8988T (cell line): ENCODE data around the gene TMEM175.
"Not testable (repeated sequence)": the region's sequence is repeated elsewhere in the genome, so short reads cannot be mapped to it uniquely, and the experiment has no call there.

Experiments
- DNase-seq: peaks from one replicate; pipeline ENCODE4 v3.0.0; 2011

The TMEM175 gene

DNA sequence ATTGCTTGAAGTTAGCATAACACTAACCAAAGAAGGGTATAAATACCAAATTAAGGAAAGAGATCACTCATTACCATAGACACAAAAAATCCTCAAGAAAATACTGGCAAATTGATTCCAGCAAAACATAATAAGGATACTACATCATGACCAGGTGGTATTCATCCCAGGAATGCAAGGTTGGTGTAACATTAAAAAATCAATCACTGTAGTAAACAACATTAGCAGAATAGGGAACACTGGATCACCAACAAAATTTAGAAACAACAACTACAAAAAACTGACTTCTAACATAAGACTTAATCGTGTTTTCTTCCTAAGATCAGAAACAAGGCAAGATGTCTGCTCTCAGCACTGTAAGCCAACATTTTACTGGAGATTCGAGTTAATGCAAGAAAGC lies 14.3 kb upstream of the TMEM175 start:
- DNase-seq, result no peak

DNA sequence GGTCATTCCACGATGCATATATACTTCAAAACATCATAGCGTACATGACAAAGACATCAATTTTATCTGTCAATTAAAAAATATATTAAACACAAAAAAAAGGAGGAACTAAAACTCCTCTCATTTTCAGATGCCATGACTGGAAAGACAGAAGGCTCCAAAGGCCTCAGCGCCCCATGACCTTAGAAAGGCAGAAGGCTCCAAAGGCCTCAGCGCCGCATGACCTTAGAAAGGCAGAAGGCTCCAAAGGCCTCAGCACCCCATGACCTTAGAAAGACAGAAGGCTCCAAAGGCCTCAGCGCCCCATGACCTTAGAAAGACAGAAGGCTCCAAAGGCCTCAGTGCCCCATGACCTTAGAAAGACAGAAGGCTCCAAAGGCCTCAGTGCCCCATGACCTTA lies 13.7 kb upstream of the TMEM175 start:
- not testable (repeated sequence) for DNase-seq

GRCh38 chr4:919004-919680 lies 13.1 kb upstream of the TMEM175 start:
- DNase-seq, result not testable (repeated sequence)

DNA sequence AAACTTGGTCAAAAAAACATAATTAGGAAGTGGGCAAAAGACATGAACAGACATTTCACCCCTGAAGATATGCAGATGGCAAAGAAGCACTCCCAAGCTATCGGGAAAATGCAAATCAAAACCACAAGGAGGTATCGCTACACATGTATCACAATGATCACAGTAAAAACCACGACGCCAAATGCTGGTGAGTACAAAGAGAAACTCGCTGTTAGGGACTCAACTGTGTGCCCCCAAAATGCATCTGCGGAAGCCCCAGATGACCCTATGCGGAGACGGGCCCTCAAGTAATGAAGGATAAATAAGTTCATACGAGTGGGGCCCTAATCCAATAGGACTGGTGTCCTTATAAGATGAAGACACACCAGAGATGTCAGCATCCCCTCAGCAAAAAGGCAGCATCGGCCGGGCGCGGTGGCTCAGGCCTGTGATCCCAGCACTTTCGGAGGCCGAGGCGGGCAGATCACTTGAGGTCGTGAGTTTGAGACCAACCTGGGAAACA lies 10.4 kb upstream of the TMEM175 start:
- DNase-seq, result no peak

DNA sequence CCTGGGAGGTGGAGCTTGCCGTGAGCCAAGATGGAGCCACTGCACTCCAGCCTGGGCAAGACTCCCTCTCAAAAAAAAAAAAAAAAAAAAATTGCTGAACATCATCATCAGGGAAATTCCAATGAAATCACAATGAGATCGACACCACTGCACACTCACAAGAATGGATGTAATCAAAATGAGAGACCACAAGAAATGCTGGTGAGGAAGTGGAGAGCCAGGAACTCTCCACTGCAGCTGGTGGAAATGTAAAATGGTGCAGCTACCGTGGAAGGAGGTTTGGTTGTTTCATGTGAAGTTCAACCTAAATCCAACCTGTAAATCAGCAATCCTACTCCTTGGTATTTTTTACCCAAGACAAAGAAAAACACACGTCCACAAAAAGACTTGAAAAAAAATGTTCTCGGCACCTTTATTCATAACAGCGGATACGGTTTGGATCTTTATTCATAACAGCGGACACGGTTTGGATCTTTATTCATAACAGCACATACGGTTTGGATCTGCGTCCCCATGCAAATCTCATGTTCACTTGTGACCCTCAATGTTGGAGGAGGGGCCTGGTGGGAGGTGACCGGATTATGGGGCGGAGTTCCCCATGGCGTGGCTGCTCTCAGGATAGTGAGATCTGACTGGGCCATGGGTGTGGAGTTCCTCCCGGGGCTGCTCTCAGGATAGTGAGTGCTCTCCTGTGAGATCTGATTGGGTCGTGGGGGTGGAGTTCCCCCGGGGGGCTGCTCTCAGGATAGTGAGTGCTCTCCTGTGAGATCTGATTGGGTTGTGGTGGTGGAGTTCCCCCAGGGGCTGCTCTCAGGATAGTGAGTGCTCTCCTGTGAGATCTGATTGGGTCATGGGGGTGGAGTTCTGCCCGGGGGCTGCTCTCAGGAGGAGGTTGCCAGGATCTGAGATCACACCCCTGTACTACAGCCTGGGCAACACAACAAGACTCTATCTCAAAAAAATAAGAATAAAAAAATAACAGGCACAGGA lies 7.9 kb upstream of the TMEM175 start:
- no peak for DNase-seq

DNA sequence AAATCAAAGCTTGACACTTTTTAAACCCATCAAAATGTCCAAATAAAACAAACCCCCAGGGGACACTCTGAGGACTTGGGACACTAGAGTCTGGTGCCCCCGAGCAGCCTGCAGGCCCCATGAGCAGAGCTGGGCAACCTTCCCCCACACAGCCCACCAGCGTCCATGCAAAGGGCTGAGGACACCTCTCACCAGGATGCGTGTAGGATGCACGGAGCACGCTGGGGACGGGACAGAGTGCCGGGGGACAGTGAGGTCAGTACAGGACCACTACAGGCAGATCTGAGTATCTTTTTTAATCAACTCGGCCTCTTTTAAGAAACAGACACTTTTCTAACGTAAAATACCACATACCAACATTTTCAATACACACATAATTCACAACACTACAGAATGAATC lies 7.1 kb upstream of the TMEM175 start:
- no peak for DNase-seq

- no peak for DNase-seq
These were observed 6.3 kb upstream of the TMEM175 start for GRCh38 chr4:925771-926500.

- DNase-seq, result peak; percentile 69
These were observed 5.7 kb upstream of the TMEM175 start for GRCh38 chr4:926538-926937.

DNA sequence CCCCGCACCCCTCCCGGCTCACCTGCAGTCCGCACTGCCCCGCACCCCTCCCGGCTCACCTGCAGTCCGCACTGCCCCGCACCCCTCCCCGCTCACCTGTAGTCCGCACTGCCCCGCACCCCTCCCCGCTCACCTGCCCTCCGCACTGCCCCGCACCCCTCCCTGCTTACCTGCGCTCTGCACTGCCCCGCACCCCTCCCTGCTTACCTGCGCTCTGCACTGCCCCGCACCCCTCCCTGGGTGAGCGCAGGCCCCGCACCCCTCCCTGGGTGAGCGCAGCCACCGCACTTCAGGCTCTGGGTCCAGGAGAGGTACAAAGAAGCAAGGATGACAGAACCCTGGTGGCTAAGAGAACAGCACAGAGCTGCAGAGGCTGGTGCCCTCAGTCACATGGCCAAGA lies 4.7 kb upstream of the TMEM175 start:
- DNase-seq, result not testable (repeated sequence)

DNA sequence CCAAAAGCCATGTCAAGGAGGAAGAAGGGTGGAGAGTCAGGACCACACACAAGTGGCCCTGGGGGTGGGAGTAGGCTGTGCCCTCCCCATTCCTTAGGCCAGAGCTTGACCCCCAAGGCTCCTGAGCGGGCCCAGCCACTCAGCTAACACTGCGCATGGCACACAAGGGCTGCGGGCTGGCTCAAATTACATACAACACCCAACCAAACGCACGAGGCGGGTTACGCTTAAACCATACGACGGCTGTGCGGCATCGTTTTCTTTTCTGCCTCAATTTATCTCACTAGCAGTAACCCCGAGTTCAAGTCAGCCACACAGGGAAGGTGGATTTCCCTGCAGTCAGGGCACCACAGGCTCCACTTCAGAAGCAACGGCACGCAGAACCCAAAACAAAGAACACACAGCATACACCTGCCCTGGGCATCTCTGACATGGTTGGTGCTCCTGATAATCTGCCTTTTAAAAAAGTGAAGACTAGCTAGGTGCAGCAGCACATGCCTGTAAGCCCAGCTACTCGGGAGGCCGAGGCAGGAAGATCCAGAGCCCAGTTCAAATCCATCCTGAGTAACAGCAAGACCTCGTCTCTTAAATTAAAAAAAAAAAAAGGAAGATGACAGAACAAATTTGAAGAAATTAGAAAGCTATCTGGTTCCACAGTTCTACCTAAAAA lies 3.0 kb upstream of the TMEM175 start:
- DNase-seq, result no peak

DNA sequence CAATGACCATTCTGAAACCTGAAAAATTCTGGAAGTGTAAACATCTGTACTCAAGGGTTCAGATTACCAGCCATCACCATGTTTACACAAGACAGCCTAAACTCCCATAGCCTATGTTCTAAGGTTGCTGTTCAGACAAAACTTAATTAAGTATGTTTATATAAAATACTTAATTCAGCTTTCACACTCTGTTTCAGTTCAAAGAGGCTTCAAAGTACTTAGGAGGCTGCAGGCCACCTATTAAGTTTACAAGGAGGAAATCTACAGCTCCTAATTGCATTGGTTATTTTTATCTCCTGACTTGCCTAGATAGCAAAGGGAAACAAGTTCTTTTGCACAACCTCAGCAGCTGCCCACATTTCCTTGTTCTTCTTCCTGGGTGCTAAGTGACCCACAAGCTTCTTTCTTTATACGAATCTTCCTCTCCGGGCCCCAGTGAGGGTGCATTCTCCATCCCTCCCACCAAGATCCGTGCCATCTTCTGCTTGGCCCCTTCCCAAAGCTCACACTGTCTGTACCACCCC lies 2.2 kb upstream of the TMEM175 start:
- DNase-seq, result no peak

DNA sequence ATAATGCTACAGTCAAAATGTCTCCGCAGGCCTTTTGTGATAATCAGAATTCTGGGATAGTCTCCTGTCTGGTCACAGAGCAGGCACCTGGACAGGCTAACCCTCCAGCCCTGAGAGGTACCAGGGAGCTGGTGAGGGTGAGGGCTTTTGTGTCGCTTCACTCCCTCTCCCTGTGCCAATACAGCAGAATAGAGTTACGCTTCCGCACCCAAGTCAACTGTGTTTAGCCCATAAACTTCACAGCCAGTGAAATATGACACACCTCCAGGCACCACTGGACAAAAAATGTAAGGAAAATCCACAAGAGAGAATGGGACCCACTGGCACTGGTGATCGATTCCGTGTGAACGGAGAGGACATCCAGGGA lies 1.4 kb upstream of the TMEM175 start:
- DNase-seq, result no peak

DNA sequence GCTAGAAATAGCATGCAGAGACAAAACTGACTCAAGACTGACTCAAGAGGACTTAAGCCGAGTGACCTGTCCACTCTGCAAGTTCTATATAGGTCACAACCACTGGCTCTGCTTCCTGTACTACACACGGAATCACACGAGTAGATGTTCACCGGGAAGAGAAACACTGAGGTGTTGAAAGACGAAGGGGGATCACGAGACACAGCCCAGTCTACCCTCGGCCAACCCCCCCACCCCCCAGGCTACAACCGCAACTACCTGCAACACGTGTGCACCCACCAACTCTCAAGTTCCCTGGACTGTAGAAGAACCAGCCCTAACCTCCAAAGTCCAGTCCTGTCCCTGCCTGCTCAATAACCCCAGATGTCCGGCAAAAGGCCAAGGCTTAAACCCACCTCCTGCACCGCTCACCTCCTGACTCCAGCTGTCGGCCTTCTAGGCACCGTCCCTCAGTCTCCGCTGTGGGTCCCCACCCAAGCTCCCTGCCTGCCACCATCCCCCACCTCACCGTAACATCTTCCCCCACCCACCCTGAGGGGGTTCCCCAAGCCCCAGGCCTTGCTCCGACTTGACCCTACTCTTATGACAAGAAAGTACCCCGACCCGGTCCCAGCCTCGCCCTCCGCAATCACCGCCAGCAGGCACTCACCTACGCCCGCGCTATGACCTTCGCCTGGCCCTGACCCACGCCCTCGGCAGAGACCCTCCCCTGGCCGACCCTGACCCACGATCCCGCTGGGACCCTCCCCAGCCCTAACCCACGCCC lies 883 bp upstream of the TMEM175 start:
- DNase-seq, result no peak

DNA sequence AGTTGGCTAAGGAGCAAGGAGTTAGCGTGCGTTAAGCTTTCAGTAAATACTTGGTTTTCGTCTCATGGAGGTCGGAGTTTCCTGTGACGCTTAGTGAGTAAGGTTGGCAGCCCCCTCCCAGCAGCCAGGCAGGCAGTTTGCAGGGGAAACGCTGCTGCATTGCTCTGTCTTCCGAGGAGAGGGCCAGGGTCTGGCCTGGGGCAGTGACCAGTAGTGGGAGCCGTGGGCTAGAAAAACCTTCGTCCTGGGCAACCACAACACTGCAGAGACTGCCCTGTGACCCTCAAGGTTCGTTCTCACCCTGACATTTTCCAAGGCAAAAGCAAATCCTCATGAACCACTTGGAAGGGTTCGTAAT lies 432 bp downstream of the TMEM175 start:
- no peak for DNase-seq

DNA sequence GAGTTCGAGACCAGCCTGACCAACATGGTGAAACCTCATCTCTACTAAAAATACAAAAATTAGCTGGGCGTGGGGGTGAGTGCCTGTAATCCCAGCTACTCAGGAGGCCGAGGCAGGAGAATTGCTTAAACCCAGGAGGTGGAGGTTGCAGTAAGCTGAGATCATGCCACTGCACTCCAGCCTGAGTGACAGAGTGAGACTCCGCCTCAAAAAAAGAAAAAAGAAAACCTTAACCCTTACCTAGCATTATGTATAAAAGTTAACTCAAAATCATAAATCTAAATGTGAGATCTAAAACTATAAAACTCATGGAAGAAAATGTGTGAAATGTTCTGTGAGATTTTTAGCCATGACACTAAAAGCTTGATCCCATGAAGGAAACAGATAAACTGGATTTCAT lies 7.2 kb downstream of the TMEM175 start:
- DNase-seq, result not testable (repeated sequence)

GRCh38 chr4:945274-946102 lies 13.2 kb downstream of the TMEM175 start:
- peak; percentile 9 for DNase-seq

DNA sequence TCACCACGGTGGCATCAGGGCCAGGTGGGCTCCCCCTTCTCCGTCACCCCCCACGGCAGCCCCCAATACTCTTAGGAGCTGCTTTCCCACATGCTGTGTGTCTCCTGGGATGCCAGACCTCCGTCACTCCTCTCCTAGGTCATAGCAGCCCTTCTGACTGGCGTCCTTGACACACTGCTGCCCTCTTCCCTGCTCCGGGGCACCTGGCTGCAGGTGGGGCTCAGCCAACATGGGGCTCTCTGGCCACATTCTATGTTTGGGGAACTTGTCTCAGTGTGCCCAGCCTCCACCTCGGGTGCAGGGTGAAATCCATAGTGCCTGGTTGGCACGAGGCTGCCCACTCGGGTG lies 13.8 kb downstream of the TMEM175 start:
- DNase-seq, result peak; percentile 2

DNA sequence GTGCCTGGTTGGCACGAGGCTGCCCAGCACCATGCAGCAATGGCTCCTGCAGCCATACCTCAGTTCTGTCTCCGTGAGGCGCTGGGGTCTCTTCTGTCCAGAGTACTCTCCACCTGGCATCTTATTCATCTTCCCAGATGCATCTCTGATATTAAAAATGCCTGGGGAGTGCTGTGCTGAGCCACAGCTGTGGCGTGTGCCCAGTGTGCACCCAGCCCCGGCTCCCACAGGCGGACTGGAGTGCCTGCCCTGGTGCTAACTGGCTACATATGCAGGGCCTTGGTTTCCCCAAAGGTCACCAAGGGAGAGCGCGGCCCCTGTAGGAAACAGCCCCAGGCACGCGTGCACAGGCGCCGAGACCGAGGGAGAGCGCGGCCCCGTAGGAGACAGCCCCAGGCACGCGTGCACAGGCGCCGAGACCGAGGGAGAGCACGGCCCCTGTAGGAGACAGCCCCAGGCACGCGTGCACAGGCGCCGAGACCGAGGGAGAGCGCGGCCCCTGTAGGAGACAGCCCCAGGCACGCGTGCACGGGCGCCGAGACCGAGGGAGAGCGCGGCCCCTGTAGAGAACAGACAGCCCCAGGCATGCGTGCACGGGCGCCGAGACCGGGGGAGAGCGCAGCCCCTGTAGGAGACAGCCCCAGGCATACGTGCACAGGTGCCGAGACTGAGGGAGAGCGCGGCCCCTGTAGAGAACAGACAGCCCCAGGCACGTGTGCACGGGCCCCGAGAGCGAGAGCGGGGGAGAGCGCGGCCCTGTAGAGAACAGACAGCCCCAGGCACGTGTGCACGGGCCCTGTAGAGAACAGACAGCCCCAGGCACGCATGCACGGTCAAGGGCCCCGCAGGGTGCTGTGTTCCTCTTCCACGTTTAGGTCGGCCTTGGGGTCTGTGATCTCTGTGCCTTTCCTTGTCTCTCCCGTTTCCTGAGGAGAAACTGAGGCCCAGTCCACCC lies 14.5 kb downstream of the TMEM175 start:
- DNase-seq, result peak; percentile 8

- peak; percentile 10 for DNase-seq
These were observed 15.3 kb downstream of the TMEM175 start for GRCh38 chr4:947491-947971.
